GM12865 (cell line): ENCODE results near the gene NT5C2.
A peak's percentile ranks its signal among the peaks of the same experiment; 100 is the strongest.
"Not testable (repeated sequence)": the region's sequence is repeated elsewhere in the genome, so short reads cannot be mapped to it uniquely, and the experiment has no call there.

Experiments
- DNase-seq: peaks from one replicate; pipeline ENCODE4 v3.0.0; 2010; ENCODE audit warnings: low read depth
- H3K4me3 ChIP-seq: 2 replicates; pipeline ENCODE4 v1.5.1; 2011; ENCODE audit warnings: mild to moderate bottlenecking, low read depth, low read length, control low read depth
- CTCF ChIP-seq: IDR thresholded peaks from 2 replicates; pipeline ENCODE4 v1.5.1; 2011; ENCODE audit warnings: low read length, control low read depth, low read depth, inconsistent platforms; ENCODE audit not compliant: insufficient read depth; ENCODE audit errors: missing control alignments

NT5C2 gene

GRCh38 chr10:103197903-103198302 lies 4.8 kb upstream of the NT5C2 start:
- no peak for DNase-seq
- no peak overlapping the region for H3K4me3 ChIP-seq
- TF ChIP-seq CTCF, result no peak

- no peak overlapping the region for H3K4me3 ChIP-seq
- DNase-seq, result no peak
- no peak for TF ChIP-seq CTCF
Measured at GRCh38 chr10:103197174-103197573, 4.1 kb upstream of the NT5C2 start.

GRCh38 chr10:103196516-103196915 lies 3.4 kb upstream of the NT5C2 start:
- no peak for TF ChIP-seq CTCF

GRCh38 chr10:103193820-103194529 lies 903 bp upstream of the NT5C2 start:
- peak overlapping the region; percentile 45 for H3K4me3 ChIP-seq
- DNase-seq, result peak; percentile 74
- TF ChIP-seq CTCF, result no peak

More at GRCh38 chr10:103196516-103196915, 3.4 kb upstream of the NT5C2 start:
- H3K4me3 ChIP-seq, result no peak overlapping the region
- no peak for DNase-seq

- H3K4me3 ChIP-seq, result peak overlapping the region; percentile 86
- peak; percentile 93 for DNase-seq
- no peak for TF ChIP-seq CTCF
Measured at GRCh38 chr10:103192451-103193106, 493 bp downstream of the NT5C2 start.

- peak overlapping the region; percentile 86 for H3K4me3 ChIP-seq
- TF ChIP-seq CTCF, result no peak
- peak; percentile 38 for DNase-seq
Measured at GRCh38 chr10:103192089-103192450, 1.0 kb downstream of the NT5C2 start.

GRCh38 chr10:103191198-103191597 lies 1.9 kb downstream of the NT5C2 start:
- not testable (repeated sequence) for DNase-seq
- peak overlapping the region; percentile 86 for H3K4me3 ChIP-seq
